RWPE2 (cell line): ENCODE measurements around the gene MTAP.

Source experiments
- ATAC-seq: fragments of 200-7000 bp; cut with Tn5 transposase; 3 replicates; pipeline ENCODE4 v1.9.1; 2021; ENCODE audit warnings: low read depth
- DNase-seq: peaks from one replicate; pipeline ENCODE4 v3.0.0-alpha.2; 2020; ENCODE audit warnings: low spot score
- H3K27ac ChIP-seq: fragments of 450-650 bp; 2 replicates; pipeline ENCODE4 v1.5.1; 2017; ENCODE audit warnings: mild to moderate bottlenecking; ENCODE audit not compliant: poor library complexity, severe bottlenecking
- H3K27me3 ChIP-seq: fragments of 250-450 bp; sonication (Bioruptor Pico); 2 replicates; pipeline ENCODE4 v1.5.1; 2021; ENCODE audit warnings: mild to moderate bottlenecking, moderate library complexity; ENCODE audit not compliant: insufficient read depth, poor library complexity, severe bottlenecking
- H3K36me3 ChIP-seq: fragments of 250-450 bp; sonication (Bioruptor Pico); 2 replicates; pipeline ENCODE4 v1.5.1; 2020; ENCODE audit warnings: low read depth, mild to moderate bottlenecking, moderate library complexity
- H3K4me1 ChIP-seq: fragments of 250-450 bp; sonication (Bioruptor Pico); 2 replicates; pipeline ENCODE4 v1.5.1; 2021; ENCODE audit warnings: mild to moderate bottlenecking, moderate library complexity; ENCODE audit not compliant: insufficient read depth, poor library complexity, severe bottlenecking
- H3K4me3 ChIP-seq: fragments of 250-450 bp; sonication (Bioruptor Pico); 2 replicates; pipeline ENCODE4 v1.5.1; 2021; ENCODE audit warnings: mild to moderate bottlenecking, moderate library complexity; ENCODE audit not compliant: severe bottlenecking
- H3K9me3 ChIP-seq: fragments of 250-450 bp; sonication (Bioruptor Pico); 2 replicates; pipeline ENCODE4 v1.5.1; 2021; ENCODE audit warnings: mild to moderate bottlenecking, moderate library complexity; ENCODE audit not compliant: severe bottlenecking
- CTCF ChIP-seq: fragments of 450-650 bp; IDR thresholded peaks from one replicate; pipeline ENCODE4 v1.5.1; 2017; ENCODE audit warnings: mild to moderate bottlenecking, moderate library complexity; ENCODE audit not compliant: poor library complexity, severe bottlenecking

The MTAP gene

GRCh38 chr9:21789541-21790037, 12.8 kb upstream of the MTAP start:
- Histone ChIP-seq H3K4me3 (peak overlapping the region; percentile 8), H3K27me3 (no peaks in the 10 kb centered on the region), H3K4me1 (peaks cover 15% of the 10 kb centered on the region), H3K36me3 (no peaks in the 10 kb centered on the region), H3K9me3 (no peaks in the 10 kb centered on the region), H3K27ac (peak overlapping the region; percentile 55)
- DNase-seq, result no peak
- ATAC-seq, result peak; percentile 92
- peak; percentile 98 for TF ChIP-seq CTCF

- no peak for TF ChIP-seq CTCF
- H3K4me3 ChIP-seq, result no peak overlapping the region
- ATAC-seq (no peak), DNase-seq (no peak)
- H3K27me3 ChIP-seq, result no peaks in the 10 kb centered on the region
- H3K9me3 ChIP-seq, result no peaks in the 10 kb centered on the region
- H3K4me1 ChIP-seq, result no peaks in the 10 kb centered on the region
- H3K27ac ChIP-seq, result no peak overlapping the region
- no peaks in the 10 kb centered on the region for H3K36me3 ChIP-seq
These were observed 7.0 kb upstream of the MTAP start for GRCh38 chr9:21795483-21795882.

GRCh38 chr9:21796768-21797167, 5.7 kb upstream of the MTAP start:
- no peaks in the 10 kb centered on the region for H3K36me3 ChIP-seq
- H3K4me3 ChIP-seq, result no peak overlapping the region
- peak; percentile 77 for ATAC-seq
- H3K9me3 ChIP-seq, result no peaks in the 10 kb centered on the region
- no peak for TF ChIP-seq CTCF
- DNase-seq, result no peak
- H3K4me1 ChIP-seq, result no peaks in the 10 kb centered on the region
- H3K27ac ChIP-seq, result no peak overlapping the region
- H3K27me3 ChIP-seq, result no peaks in the 10 kb centered on the region

- peak overlapping the region; percentile 71 for H3K4me3 ChIP-seq
- no peaks in the 10 kb centered on the region for H3K27me3 ChIP-seq
These were observed 1.3 kb upstream of the MTAP start for GRCh38 chr9:21800931-21801682.

More at GRCh38 chr9:21800931-21801682, 1.3 kb upstream of the MTAP start:
- TF ChIP-seq CTCF, result no peak
- H3K27ac ChIP-seq, result peak overlapping the region; percentile 78
- peaks cover 20% of the 10 kb centered on the region for H3K4me1 ChIP-seq
- peaks cover 26% of the 10 kb centered on the region for H3K36me3 ChIP-seq
- DNase-seq (no peak), ATAC-seq (no peak)
- no peaks in the 10 kb centered on the region for H3K9me3 ChIP-seq
